IgD-negative memory B cell (primary cell): ENCODE data around the gene ATP8B3. TPM values are rescaled to one million over a fixed set of nuclear protein-coding genes. Genes with fewer than 3 reads are reported as not detected.
"Not testable (repeated sequence)": the region's sequence is repeated elsewhere in the genome, so short reads cannot be mapped to it uniquely, and the experiment has no call there.

Source experiments
- H3K27ac Mint-ChIP-seq, 3 donors: one replicate each; pipeline ENCODE4 v1.8.0; 2020 to 2022; ENCODE audit warnings: mild to moderate bottlenecking in 3 of 3, mixed read lengths in 3 of 3, moderate library complexity in 1 of 3
- H3K27me3 Mint-ChIP-seq: one replicate; pipeline ENCODE4 v1.8.0; 2021; ENCODE audit warnings: mixed read lengths
- H3K36me3 Mint-ChIP-seq: one replicate; pipeline ENCODE4 v1.8.0; 2020; ENCODE audit warnings: mild to moderate bottlenecking, mixed read lengths
- H3K4me1 Mint-ChIP-seq, 3 donors: one replicate each; pipeline ENCODE4 v1.8.0; 2020 to 2022; ENCODE audit warnings: mixed read lengths in 3 of 3, mild to moderate bottlenecking in 1 of 3
- H3K4me3 Mint-ChIP-seq, 4 donors: one replicate each; pipeline ENCODE4 v1.8.0; 2020 to 2022; ENCODE audit warnings: mild to moderate bottlenecking in 4 of 4, mixed read lengths in 4 of 4, moderate library complexity in 3 of 4
- H3K9me3 Mint-ChIP-seq, 3 donors: one replicate each; pipeline ENCODE4 v1.8.0; 2020 to 2021; ENCODE audit warnings: mixed read lengths in 3 of 3, mild to moderate bottlenecking in 1 of 3
- polyA plus RNA-seq: library from polyadenylated mRNA; unstranded; fragments of 300-500 nt; fragmentation: Illumina TruSeq; gene quantifications from one replicate; pipeline ENCODE4 v1.2.3, GENCODE V29; 2021

Gene ATP8B3
- polyA plus RNA-seq, 1 donor from 2014 or later: 1.2 TPM

DNA sequence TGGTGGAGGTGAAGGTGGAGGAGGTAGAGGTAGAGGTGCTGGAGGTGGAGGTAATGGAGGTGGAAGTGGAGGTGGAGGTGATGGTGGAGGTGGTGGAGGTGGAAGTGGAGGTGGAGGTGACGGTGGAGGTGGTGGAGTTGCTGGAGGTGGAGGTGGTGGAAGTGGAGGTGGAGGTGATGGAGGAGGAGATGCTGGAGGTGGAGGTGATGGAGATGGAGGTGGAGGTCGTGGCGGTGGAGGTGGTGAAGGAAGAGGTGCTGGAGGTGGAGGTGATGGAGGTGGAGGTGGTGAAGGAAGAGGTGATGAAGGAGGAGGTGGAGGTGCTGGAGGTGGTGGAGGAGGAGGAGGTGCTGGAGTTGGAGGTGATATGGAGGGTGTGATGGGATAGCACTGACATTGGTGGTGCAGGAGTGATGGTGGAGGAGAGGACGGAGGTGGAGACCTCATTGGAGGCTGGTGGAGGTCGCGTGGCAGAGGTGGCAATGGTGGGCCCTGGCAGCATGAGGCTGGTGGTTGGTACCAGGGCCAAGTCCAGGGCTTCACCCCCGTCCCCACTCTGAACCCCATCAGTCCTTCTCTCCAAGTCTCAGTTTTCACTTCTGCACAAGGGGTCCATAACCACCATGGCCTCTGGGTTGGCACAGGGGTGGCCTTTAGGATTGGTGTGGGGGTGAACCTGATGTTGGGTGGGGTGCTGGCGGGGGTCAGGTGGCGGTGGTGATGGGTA is 43.0 kb downstream of the ATP8B3 start:
- Mint-ChIP-seq H3K27me3 (peaks cover 47% of the 10 kb centered on the region), H3K9me3 (peaks cover 3 to 14% (median 14%) of the 10 kb centered on the region in 3 donors), H3K36me3 (peaks cover 3% of the 10 kb centered on the region), H3K4me1 (peaks cover 0 to 2% (median 0%) of the 10 kb centered on the region in 3 donors), H3K4me3 (no peak overlapping the region), H3K27ac (peak overlapping the region in 1 of 3 donors; percentile 62)

DNA sequence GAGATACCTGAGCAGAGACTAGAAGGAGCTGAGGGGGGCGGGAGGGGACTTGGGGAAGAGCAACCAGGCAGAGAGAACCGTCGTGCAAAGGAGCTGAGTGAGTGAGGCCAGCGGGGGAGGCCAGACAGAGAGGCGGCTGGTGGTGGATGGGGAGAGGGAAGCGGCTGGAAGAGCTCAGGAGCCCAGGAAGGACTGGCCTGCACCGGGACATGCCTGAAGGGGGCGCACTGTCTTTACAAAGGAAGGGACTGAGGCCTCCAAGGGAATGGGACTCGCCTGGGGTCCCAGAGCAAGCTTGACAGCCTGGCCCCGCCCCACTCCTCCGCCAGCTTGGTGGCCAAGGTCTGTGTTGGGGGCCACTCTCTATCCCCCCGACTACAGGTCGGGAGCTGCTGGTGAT is 43.8 kb downstream of the ATP8B3 start:
- Mint-ChIP-seq H3K27me3 (peaks cover 47% of the 10 kb centered on the region), H3K9me3 (peaks cover 3 to 14% (median 14%) of the 10 kb centered on the region in 3 donors), H3K36me3 (peaks cover 3% of the 10 kb centered on the region), H3K27ac (peak overlapping the region in 1 of 3 donors; percentile 67), H3K4me3 (no peak overlapping the region), H3K4me1 (peaks cover 0 to 2% (median 0%) of the 10 kb centered on the region in 3 donors)

DNA sequence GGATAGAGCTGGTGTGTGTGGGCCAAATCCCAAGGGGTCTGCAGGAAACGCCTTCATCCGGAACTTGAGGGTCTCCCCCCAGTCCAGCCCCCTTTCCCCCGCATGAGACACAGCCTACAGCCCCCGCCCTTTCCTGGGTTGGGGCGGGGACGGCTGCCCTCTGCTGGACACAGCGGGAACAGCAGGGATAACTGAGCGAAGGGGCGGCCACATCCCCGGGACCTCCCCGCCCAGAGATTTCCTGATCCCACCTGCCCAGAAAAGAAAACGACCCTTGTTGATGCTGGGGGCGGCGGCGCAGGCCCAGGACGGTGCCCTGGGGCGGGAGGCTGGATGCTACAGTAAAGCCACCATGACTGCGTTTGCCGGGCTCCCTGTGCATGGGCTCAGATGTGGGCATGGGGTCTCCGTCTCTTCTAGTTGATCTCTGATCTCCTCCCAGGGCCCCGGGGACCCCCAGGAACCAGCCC is 44.6 kb downstream of the ATP8B3 start:
- Mint-ChIP-seq H3K4me1 (peaks cover 0 to 2% (median 0%) of the 10 kb centered on the region in 3 donors), H3K27me3 (peaks cover 45% of the 10 kb centered on the region), H3K27ac (peak overlapping the region in 1 of 3 donors; percentile 45), H3K4me3 (peak overlapping the region in 1 of 4 donors; percentile 17), H3K36me3 (peaks cover 3% of the 10 kb centered on the region), H3K9me3 (peaks cover 3 to 14% (median 14%) of the 10 kb centered on the region in 3 donors)

DNA sequence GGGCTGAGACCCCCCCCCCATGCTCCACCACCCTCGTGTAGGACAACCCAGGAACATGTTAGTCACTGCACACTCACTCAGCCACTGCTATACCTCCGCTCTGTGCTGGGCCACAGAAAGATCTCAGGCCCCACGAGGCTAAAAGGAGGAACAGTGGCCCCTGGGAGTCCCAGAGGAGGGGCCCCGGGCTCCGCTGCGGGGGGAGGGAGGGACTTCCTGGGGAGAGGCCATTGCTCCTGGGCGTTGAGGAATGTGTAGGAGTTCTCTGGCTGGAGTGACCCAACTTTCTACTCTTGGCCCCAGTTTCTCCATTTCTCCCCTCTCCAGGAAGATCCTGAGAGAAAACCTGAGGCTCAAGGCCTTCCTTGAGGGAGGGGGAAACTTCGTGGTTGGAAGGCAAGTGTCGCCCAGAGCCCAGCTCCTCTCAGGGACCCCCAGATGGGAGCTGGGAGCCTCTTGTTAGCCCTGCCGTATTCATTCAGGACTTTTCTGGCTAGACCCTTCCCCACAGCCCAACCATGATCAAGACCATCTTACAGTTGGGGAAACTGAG is 45.2 kb downstream of the ATP8B3 start:
- peaks cover 3 to 14% (median 14%) of the 10 kb centered on the region in 3 donors for H3K9me3 Mint-ChIP-seq
- no peak overlapping the region for H3K4me3 Mint-ChIP-seq
- H3K27ac Mint-ChIP-seq: peak overlapping the region in 1 of 3 donors; percentile 45
- H3K36me3 Mint-ChIP-seq: peaks cover 3% of the 10 kb centered on the region
- peaks cover 43% of the 10 kb centered on the region for H3K27me3 Mint-ChIP-seq
- no peaks in the 10 kb centered on the region for H3K4me1 Mint-ChIP-seq

DNA sequence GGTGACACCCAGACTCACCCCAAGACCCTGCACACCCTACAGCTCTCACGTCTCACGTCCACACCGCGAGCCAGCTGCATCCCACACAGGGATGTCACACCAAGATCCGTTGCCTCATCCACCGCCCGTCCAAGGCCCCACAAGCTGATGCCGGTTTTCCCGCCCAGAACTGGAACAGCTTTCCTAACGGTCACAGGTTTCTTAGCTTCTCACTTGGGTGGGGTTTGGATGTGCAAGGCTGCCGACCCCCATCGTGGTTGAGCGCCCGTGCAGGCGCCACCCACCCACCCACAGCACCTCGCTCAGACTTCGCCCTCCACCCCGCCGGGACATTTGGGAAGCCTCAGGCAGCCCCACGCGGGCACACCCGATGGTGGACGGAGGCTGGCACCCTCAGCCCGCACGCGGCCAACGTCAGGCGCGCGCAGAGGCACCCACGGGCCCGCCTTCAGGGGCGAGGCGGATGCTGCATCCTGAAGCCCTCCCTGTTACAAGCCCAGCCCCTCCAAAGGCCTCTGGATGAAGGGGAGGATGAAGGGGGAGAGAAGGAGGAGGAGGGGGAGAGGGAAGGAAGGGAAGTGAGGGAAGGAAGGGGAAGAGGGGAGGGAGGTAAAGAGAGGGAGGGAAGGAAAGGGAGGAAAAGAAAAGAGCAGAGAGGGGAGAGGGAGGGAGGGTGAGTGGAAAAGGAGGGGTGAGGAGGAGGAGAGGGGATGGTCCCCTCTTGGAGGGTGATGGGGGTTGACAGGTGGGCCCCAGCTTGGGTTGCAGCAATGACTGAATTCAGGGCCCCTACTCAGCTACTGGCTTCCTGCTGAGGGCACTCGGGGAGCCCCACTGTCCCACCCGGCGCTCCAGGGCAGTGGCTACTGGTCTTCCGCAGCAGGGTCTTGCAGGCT is 45.9 kb downstream of the ATP8B3 start:
- H3K9me3 Mint-ChIP-seq: peaks cover 2 to 13% (median 10%) of the 10 kb centered on the region in 3 donors
- H3K36me3 Mint-ChIP-seq: peaks cover 3% of the 10 kb centered on the region
- no peak overlapping the region for H3K4me3 Mint-ChIP-seq
- peak overlapping the region in 2 of 3 donors; percentile 80 to 88 for H3K27ac Mint-ChIP-seq
- no peaks in the 10 kb centered on the region for H3K4me1 Mint-ChIP-seq
- H3K27me3 Mint-ChIP-seq: peaks cover 51% of the 10 kb centered on the region

DNA sequence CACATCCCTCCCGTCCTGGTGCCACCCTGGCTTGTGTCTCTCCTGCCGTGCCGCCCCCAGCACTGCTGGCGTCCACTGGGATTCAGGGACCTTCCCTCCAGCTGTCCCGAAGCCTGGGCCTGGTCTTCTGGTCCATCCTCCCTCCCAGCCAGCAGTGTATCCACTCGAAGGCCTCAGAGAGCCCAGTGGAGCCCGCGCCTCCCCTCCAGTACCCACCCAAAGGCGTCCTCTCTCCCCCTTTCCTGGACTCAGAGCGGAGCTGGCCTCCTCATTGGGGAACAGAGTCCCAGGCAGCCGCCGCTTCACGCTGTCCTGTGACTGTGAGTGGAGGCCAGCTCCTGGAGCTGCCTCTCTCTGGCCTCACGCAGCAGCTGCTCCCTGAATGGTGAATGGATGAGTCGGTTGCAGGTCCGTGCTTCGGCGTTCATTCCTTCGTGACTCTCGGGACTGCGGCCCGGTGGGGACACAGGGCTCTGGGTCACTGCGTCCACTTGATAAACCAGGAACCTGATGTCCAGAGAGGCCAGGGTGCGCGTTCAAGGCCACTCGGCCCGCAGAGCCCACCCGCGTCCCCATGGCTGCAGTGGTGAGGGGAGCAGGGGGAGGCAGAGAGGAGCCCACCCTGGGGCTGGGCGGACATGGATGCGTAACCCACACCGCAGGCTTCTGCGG is 46.7 kb downstream of the ATP8B3 start:
- Mint-ChIP-seq H3K4me1 (peaks cover 0 to 1% (median 0%) of the 10 kb centered on the region in 3 donors), H3K36me3 (no peaks in the 10 kb centered on the region), H3K27me3 (peaks cover 49% of the 10 kb centered on the region), H3K27ac (peak overlapping the region; percentile 80 to 88 (median 86)), H3K4me3 (no peak overlapping the region), H3K9me3 (peaks cover under 1 to 5% (median 2%) of the 10 kb centered on the region in 3 donors)

DNA sequence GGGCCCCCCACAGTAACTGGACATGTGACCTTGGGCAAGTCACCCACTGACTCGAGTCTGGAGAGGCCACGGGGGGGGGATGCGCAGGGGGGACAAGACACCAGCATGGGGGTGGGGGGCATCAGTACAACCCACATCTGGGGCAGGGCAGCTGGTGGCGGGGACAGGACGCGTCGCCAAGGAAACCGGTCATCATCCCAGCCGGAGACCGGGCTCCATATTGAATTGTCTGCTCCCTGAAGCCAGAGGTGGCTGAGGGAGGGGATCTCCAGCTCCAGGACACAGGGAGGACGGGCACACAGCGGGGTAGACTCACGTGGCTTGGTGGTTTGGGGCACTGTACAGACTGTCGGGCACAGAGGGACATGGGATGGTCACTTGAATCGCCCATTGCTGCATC is 47.3 kb downstream of the ATP8B3 start:
- peak overlapping the region in 1 of 4 donors; percentile 27 for H3K4me3 Mint-ChIP-seq
- H3K27me3 Mint-ChIP-seq: peaks cover 49% of the 10 kb centered on the region
- peaks cover 0 to 1% (median 0%) of the 10 kb centered on the region in 3 donors for H3K4me1 Mint-ChIP-seq
- H3K36me3 Mint-ChIP-seq: no peaks in the 10 kb centered on the region
- peaks cover 0 to 2% (median 0%) of the 10 kb centered on the region in 3 donors for H3K9me3 Mint-ChIP-seq
- peak overlapping the region in 2 of 3 donors; percentile 16 to 88 for H3K27ac Mint-ChIP-seq

DNA sequence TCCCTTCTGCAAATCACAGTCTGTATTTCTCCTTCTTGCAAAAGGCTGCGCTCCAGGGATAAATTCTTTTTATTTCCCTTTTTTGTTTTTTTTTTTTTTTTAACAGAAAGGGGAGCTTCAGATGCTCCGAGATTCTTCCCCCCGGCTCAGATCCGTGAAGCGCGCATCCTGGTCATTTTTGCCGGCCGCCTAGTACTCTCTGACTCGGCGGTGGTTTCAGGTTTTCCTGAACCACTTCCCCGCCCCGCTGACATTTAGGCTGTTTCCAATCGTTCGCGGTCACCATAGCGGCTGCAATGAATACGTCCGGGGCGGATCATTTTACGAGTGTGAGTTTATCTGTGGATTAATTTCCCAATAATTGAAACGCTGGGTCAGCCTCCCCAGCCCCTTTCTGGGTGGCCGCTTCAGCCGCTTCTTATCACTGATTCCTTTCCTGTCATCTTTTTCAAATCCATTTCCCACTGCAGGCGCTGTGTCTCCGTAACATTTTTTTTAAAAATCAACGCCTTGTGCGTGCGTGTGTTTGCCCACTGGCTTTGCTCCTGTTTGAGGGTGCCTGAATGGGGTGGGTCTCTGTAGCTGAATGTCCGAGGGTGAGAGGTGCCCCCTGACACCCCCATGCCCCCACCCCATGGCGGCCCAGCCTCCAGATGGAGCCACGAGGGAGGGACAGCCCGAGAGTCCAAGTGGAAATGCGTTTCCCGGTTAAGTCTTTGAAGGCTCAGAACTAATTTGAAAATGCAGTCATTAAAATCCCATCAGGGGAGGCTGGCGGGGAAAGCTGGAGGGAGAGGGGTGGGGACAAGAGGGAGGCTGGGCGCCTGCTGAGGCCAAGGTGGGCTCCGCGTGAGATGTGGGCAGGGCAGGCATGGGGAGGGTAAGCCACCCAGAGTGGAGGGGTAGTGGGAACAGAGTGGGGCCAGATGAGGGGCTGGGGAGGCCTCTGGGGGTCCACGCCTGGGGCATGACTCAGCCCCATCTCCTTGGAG is 48.1 kb downstream of the ATP8B3 start:
- Mint-ChIP-seq H3K9me3 (no peaks in the 10 kb centered on the region), H3K27ac (peak overlapping the region; percentile 46 to 88 (median 62)), H3K4me1 (peaks cover 0 to 1% (median 0%) of the 10 kb centered on the region in 3 donors), H3K4me3 (peak overlapping the region in 2 of 4 donors; percentile 17 to 49), H3K36me3 (no peaks in the 10 kb centered on the region), H3K27me3 (peaks cover 52% of the 10 kb centered on the region)

DNA sequence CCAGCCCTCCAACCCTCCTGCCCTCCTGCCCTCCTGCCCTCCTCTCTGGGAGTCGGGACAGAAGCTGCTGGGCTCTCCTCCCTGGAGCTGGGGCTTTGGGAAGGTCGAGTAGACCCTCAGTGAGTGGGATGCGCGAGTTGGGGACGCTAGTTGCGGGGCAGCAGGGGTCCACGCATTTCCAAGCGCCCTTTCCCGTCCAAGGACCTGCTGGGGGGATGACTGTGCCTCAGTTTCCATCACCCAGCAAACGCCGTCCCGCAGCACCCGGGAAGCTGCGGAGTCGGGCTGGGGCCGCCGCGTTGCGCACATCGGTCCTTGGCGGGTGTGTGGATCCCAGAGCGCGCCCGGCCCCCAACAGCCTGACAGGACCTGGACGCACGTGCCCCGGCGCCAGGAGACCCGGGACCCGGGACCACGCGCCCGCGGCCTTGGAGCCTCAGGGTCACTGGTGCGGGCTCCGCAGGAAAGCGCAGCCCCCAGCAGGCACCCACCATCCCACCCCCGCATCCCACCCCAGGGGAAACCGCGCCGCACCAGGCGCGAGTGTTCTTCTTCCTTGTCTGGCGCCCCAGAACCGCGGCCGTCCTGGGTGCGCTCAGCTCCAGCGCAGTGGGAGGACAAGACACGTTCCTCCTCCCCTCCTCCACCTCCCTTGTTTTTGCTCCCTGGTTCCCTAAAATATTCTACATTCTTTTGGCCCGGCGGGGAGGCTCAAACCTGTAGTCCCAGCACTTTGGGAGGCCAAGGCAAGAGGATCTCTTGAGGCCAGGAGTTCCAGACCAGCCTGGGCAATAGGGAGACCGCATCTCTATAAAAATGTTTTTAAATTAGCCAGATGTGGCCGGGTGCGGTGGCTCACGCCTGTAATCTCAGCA is 49.6 kb downstream of the ATP8B3 start:
- Mint-ChIP-seq H3K27me3 (peaks cover 51% of the 10 kb centered on the region), H3K4me3 (peak overlapping the region in 1 of 4 donors; percentile 43), H3K4me1 (peaks cover 0 to 1% (median 0%) of the 10 kb centered on the region in 3 donors), H3K36me3 (no peaks in the 10 kb centered on the region), H3K9me3 (no peaks in the 10 kb centered on the region), H3K27ac (peak overlapping the region in 2 of 3 donors; percentile 62 to 94)

DNA sequence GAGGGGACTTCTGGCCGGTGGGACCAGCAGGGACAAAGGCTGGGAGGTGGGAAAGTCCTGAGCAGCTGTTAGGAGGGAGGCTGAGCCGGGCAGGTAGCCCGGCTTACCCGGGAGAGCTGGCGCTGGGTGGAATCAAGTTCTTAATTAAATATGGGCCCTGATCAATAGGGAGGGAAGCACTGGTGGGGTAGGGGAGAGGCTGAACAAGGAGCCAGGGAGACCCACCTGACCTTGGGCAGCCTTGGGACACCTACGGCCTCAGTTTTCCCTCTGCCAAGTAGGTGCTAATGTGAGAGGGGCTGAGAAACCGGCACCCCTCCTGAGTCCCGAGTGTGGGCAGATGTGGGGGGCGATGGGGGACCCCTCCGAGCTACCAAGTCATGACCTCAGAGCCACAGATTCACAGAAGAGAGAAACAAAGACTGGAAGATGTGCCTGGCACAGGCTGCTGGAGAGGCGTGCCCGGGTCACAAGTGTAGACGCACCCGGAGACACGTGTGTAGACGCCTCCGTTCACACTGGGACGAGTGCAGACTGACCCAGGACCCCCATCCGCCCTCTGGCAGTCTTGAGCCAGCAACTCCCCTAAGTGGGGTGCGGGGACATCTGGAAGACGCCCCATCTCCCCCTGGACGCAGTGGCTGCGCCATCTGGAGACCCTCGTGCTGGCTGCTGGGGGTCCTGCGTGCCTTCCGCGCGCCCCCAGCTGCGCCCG is 50.4 kb downstream of the ATP8B3 start:
- Mint-ChIP-seq H3K27ac (peak overlapping the region; percentile 78 to 94 (median 88)), H3K4me1 (peaks cover 0 to 3% (median 2%) of the 10 kb centered on the region in 3 donors), H3K36me3 (no peaks in the 10 kb centered on the region), H3K27me3 (peaks cover 56% of the 10 kb centered on the region), H3K9me3 (no peaks in the 10 kb centered on the region), H3K4me3 (peak overlapping the region in 1 of 4 donors; percentile 70)

DNA sequence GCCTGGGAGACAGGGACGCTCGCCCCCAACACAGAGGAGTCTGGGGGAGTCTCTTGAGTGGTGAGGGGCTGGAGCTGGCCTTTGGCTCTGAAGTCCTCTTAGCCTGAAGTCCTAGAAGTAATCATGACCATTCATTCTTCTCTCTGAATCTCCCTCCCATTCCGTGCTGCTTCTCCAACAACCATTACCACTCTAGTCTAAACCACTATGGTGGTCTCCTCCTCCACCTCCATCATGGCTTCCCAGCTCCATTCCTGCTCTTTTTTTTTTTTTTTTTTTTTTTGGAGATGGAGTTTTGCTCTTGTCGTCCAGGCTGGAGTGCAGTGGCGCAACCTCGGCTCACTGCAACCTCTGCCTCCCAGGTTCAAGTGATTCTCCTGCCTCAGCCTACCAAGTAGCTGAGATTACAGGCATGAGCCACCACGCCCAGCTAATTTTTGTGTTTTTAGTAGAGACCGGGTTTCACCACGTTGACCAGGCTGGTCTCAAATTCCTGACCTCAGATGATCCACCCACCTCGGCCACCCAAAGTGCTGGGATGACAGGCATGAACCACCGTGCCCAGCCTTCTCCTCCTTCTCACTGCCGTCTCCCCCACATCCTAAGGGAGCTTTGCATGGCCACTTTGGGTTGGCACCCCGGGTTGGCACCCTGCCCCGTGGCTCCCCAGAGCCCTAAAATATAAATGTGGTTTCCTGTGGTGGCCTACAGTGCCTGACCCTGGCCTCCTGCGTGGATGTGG is 51.1 kb downstream of the ATP8B3 start:
- Mint-ChIP-seq H3K27me3 (peaks cover 60% of the 10 kb centered on the region), H3K27ac (peak overlapping the region; percentile 31 to 94 (median 88)), H3K4me3 (peak overlapping the region in 2 of 4 donors; percentile 27 to 63)
- H3K36me3 Mint-ChIP-seq, H3K9me3 Mint-ChIP-seq, H3K4me1 Mint-ChIP-seq: not testable (repeated sequence)
